D721Med (cell line): Measurements from ENCODE around the gene PARK7.

Experiments used
- DNase-seq: peaks from one replicate; pipeline ENCODE4 v3.0.0; 2011; ENCODE audit warnings: low spot score; ENCODE audit not compliant: insufficient read length
- FAIRE-seq: peaks from 2 replicates; lab custom pipeline; 2011; peaks lifted over from hg19 to GRCh38; lab: Jason Lieb, UNC
- TF ChIP-seq, protein P1 (sequence below): IDR thresholded peaks from 2 replicates; pipeline ENCODE4 v1.5.1; 2012; ENCODE audit warnings: mild to moderate bottlenecking, control low read depth; ENCODE audit not compliant: insufficient read depth; ENCODE audit errors: missing control alignments

Gene PARK7

DNA sequence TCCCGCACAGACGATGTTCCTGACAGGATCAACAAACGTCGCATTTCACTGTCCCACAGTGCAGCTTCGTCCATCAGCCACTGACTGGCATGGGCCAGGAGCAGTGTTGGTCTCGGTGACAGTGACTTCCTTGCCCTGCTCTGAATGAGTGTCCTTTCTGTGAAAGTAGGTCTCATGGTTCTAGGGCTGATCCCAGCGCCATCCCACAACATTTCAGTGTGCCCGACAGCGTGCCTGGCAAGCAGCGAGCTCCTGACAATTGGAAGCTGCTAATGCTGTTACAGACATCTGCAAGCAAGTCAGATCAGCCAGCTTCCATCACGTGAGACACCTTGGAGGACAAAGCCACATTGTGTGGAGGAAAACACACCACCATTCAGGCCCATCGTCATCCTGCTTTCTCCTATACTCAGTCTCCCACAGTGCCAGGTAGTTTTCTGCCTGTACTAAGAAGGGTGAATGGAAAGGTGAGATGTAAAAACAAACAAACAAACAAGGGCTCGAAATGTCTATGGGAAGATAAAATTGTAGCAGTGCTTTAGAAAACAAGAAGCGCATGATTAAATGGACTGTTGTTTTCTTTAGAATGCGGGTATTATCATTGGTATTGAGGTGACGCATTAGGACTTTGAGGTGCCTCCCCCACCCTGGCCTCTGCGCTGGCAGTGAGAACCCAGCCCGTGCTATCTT, 42.7 kb downstream of the PARK7 start:
- DNase-seq (no peak), FAIRE-seq (no peak)
- TF ChIP-seq, protein P1, sequence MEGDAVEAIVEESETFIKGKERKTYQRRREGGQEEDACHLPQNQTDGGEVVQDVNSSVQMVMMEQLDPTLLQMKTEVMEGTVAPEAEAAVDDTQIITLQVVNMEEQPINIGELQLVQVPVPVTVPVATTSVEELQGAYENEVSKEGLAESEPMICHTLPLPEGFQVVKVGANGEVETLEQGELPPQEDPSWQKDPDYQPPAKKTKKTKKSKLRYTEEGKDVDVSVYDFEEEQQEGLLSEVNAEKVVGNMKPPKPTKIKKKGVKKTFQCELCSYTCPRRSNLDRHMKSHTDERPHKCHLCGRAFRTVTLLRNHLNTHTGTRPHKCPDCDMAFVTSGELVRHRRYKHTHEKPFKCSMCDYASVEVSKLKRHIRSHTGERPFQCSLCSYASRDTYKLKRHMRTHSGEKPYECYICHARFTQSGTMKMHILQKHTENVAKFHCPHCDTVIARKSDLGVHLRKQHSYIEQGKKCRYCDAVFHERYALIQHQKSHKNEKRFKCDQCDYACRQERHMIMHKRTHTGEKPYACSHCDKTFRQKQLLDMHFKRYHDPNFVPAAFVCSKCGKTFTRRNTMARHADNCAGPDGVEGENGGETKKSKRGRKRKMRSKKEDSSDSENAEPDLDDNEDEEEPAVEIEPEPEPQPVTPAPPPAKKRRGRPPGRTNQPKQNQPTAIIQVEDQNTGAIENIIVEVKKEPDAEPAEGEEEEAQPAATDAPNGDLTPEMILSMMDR: no peak

DNA sequence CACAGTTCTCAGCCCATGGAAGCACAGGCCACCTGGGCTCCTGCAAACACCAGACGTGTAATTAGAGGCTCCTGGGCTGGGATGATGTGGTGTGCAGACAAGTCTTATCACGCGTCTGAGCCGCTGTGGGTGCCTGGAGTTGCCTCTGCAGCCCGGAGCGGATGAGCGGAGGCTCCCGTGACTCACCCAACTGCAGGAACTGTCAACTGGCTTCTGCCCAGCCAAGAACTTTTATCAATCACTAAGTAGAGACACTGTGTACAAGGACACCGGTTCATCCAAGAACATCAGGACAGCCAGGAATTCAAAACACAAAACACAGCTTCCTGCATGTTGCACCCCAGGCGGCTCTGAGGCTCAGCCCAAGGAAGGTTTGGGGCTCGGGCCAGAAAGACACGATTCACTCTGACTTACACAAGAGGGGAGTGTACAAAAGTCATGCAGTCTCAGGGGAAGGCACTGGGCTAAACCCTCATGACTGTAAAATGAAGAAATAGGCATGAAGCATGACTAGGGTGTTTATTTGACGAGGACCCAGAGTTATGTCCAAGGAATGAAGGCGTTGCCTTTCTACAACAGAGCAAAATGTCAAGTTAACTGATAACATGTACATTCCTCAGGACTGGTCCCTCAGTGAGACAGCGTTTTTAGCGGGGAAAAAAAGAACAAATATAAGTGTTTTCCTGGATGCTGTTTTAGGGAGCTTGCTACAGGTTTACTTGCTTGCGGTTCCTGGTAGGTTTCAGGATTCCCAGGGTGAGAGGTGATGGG, 43.5 kb downstream of the PARK7 start:
- no peak for FAIRE-seq
- TF ChIP-seq, protein P1: no peak
- DNase-seq: no peak

- DNase-seq (no peak), FAIRE-seq (no peak)
- TF ChIP-seq, protein P1: no peak
Measured at GRCh38 chr1:8006037-8006963, 44.8 kb downstream of the PARK7 start.

DNA sequence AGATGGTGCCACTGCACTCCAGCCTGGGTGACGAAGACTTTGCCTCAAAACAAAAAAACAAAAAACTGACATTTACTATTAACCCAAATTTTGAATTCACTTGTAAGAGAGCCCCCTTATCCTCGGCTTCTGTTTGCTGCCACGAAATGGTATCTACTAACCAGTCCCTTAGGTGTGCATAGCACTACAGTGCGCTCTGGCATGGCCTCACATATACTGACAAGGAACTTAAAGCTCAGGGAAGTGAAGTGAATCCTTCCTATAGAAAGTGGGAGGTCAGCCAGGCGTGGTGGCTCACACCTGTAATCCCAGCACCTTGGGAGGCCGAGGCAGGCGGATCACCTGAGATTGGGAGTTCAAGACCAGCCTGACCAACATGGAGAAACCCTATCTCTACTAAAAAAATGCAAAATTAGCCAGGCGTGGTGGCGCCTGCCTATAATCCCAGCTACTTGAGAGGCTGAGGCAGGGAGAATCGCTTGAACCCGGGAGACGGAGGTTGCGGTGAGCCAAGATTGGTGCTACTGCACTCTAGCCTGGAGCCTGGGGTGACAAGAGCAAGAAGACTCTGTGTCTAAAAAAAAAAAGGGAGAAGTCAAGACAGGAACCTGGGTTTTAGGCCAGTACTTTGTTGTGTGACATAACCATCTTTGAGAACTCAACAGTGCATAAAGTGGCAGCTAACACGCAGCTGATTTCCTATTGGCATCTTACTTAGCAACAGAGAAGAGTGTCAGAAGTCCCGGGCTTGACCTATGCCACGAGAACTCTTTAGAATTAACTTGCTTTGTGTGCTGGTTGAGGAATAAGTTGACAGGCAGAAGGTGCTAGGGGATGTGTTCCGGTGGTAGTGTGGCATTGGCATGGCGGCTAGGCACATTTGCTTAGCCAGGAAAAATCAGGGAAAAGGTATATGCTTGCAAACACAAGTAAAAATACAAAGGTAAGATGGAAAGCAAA, 47.8 kb downstream of the PARK7 start:
- TF ChIP-seq, protein P1: no peak
- no peak for DNase-seq
- FAIRE-seq: no peak

- DNase-seq (no peak), FAIRE-seq (no peak)
- TF ChIP-seq, protein P1: no peak
Measured at GRCh38 chr1:8010080-8010664, 48.7 kb downstream of the PARK7 start.

DNA sequence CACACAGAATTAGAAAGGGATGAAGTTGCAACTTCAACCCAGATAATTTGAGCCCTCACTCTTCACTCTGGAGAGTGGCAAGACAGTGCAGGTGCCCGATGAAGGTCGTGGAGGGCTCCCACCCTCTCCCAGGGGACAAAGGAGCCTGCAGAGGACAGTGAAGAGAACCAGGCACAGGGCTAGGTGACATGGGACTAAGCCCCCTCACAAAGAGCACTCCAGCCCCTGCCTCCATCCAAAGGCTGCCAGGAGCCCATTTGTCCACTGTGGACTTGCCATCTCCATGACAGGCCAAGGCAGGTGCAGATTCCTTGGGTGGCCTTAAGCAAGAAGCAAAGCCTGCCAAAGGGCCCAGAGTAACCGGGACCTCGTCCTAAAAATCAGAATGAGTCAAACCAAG, 49.5 kb downstream of the PARK7 start:
- DNase-seq (no peak), FAIRE-seq (no peak)
- TF ChIP-seq, protein P1: no peak
